K562 (cell line): ENCODE measurements around the gene TAF1D. TPM values are rescaled to one million over a fixed set of nuclear protein-coding genes. Genes with fewer than 3 reads are reported as not detected.

ENCODE experiments used
- ARID1B ChIP-seq: fragments of 450-650 bp; IDR thresholded peaks from 2 replicates; pipeline ENCODE4 v1.6.1; 2016; ENCODE audit warnings: antibody characterized with exemption, mild to moderate bottlenecking, inconsistent platforms
- BDP1 ChIP-seq: IDR thresholded peaks from 3 replicates; pipeline ENCODE4 v1.6.1; 2011; ENCODE audit not compliant: insufficient read length, insufficient read depth
- BHLHE40 ChIP-seq: IDR thresholded peaks from 2 replicates; pipeline ENCODE4 v1.6.1; 2011; ENCODE audit warnings: low read length, improper control_type of control experiment
- CBX3 ChIP-seq, 2 experiments: IDR thresholded peaks; 1 replicate in 1 of 2; 2 replicates in 1 of 2; pipeline ENCODE4 v1.6.1; 2012; ENCODE audit warnings: inconsistent platforms in 2 of 2, low read length in 2 of 2, borderline replicate concordance in 1 of 2, control low read depth in 1 of 2
- CCNT2 ChIP-seq: IDR thresholded peaks from 2 replicates; pipeline ENCODE4 v1.6.1; 2011; ENCODE audit warnings: borderline replicate concordance, low read depth, mild to moderate bottlenecking, moderate library complexity, mixed read lengths, low read length; ENCODE audit not compliant: insufficient read length; ENCODE audit errors: extremely low read depth
- EGR1 ChIP-seq: fragments of 450-650 bp; conservative IDR thresholded peaks from 2 replicates; pipeline ENCODE4 v1.6.1; 2017; ENCODE audit warnings: mild to moderate bottlenecking
- ELF2 ChIP-seq: fragments of 250-450 bp; sonication (Bioruptor Pico); IDR thresholded peaks from 2 replicates; pipeline ENCODE4 v1.5.0; 2021; ENCODE audit warnings: mild to moderate bottlenecking
- FOXA3 ChIP-seq, 2 experiments: fragments of 450-650 bp in 1 of 2; sonication (generic) in 1 of 2; formaldehyde crosslinking; IDR thresholded peaks in 1 of 2; conservative IDR thresholded peaks in 1 of 2; 2 replicates each; pipeline versions ENCODE4 v1.4.0 to v1.8.0; 2020 to 2022; ENCODE audit warnings: mild to moderate bottlenecking in 2 of 2, missing genetic modification reagents in 1 of 2
- KLF6 ChIP-seq: fragments of 250-450 bp; sonication (Bioruptor Pico); IDR thresholded peaks from 2 replicates; pipeline ENCODE4 v1.4.0; 2020; ENCODE audit warnings: mild to moderate bottlenecking, moderate library complexity, borderline replicate concordance
- L3MBTL2 ChIP-seq: fragments of 450-650 bp; IDR thresholded peaks from 2 replicates; pipeline ENCODE4 v1.6.1; 2016; ENCODE audit warnings: mild to moderate bottlenecking, moderate library complexity
- NFIC ChIP-seq: fragments of 450-650 bp; IDR thresholded peaks from 2 replicates; pipeline ENCODE4 v1.6.1; 2017; ENCODE audit warnings: mild to moderate bottlenecking, inconsistent platforms
- NFIX ChIP-seq: fragments of 250-450 bp; sonication (Bioruptor Pico); IDR thresholded peaks from 2 replicates; pipeline ENCODE4 v1.4.0; 2020; ENCODE audit warnings: low read depth, mild to moderate bottlenecking, moderate library complexity
- PCBP1 ChIP-seq: fragments of 200-400 bp; formaldehyde crosslinking; IDR thresholded peaks from 2 replicates; pipeline ENCODE4 v1.6.1; 2018; ENCODE audit warnings: mild to moderate bottlenecking, low read depth, low read length; ENCODE audit not compliant: poor library complexity, severe bottlenecking
- SMARCA5 ChIP-seq: fragments of 450-650 bp; IDR thresholded peaks from 2 replicates; pipeline ENCODE4 v1.6.1; 2016
- SMARCB1 ChIP-seq: IDR thresholded peaks from 2 replicates; pipeline ENCODE4 v1.6.1; 2011; ENCODE audit warnings: improper control_type of control experiment, low read depth; ENCODE audit not compliant: insufficient read length
- SP2 ChIP-seq: IDR thresholded peaks from 2 replicates; pipeline ENCODE4 v1.6.1; 2011; ENCODE audit warnings: mild to moderate bottlenecking, low read depth, low read length, moderate library complexity; ENCODE audit not compliant: poor library complexity, severe bottlenecking; ENCODE audit errors: extremely low read depth
- SPI1 ChIP-seq: IDR thresholded peaks from 2 replicates; pipeline ENCODE4 v1.6.1; 2011; ENCODE audit warnings: low read depth, low read length, control low read depth, borderline replicate concordance
- TAF7 ChIP-seq: fragments of 450-650 bp; IDR thresholded peaks from 2 replicates; pipeline ENCODE4 v1.6.1; 2016; ENCODE audit warnings: missing genetic modification characterization, missing compliant biosample characterization
- TEAD2 ChIP-seq: fragments of 450-650 bp; IDR thresholded peaks from 2 replicates; pipeline ENCODE4 v1.6.1; 2016; ENCODE audit warnings: missing genetic modification characterization, control low read depth, missing compliant biosample characterization
- THAP12 ChIP-seq: fragments of 250-450 bp; sonication (Bioruptor Pico); IDR thresholded peaks from 2 replicates; pipeline ENCODE4 v1.9.0; 2021; ENCODE audit warnings: mild to moderate bottlenecking, inconsistent platforms
- TRIM28 ChIP-seq: fragments of 450-650 bp; IDR thresholded peaks from 2 replicates; pipeline ENCODE4 v1.6.1; 2017
- ZNF239 ChIP-seq: fragments of 250-450 bp; sonication (Bioruptor Pico); IDR thresholded peaks from 2 replicates; pipeline ENCODE4 v1.4.0; 2020; ENCODE audit warnings: mild to moderate bottlenecking
- ZNF316 ChIP-seq: fragments of 450-650 bp; IDR thresholded peaks from 2 replicates; pipeline ENCODE4 v1.6.1; 2016
- ZNF830 ChIP-seq: fragments of 250-450 bp; sonication (Bioruptor Pico); IDR thresholded peaks from 2 replicates; pipeline ENCODE4 v1.5.0; 2021; ENCODE audit warnings: mild to moderate bottlenecking
- polyA plus RNA-seq, 8 experiments: library from polyadenylated mRNA; depleted of rRNA in 4 of 8; stranded (reverse) in 5 of 8; unstranded in 3 of 8; fragments of >200 nt; fragmentation: Nextera tagmentation in 2 of 8; fragmentation: Illumina TruSeq in 1 of 8; extraction: Ambion mirVana in 2 of 8; extraction: Trizol in 1 of 8; gene quantifications; 2 replicates each; pipeline versions ENCODE4 v1.2.1 to v1.2.3, GENCODE V29; 2011 to 2014; ENCODE audit warnings: inconsistent platforms in 1 of 8, missing spikeins in 1 of 8
- total RNA-seq, 7 experiments: library from RNA; depleted of rRNA in 6 of 7; stranded (reverse); fragments of >200 nt in 6 of 7; fragmentation: Illumina TruSeq in 2 of 7; extraction: Trizol in 2 of 7; gene quantifications; 2 replicates each; pipeline versions ENCODE4 v1.2.1 to v1.2.3, GENCODE V29; 2011 to 2021; ENCODE audit warnings: low replicate concordance in 1 of 7

TAF1D gene
- total and polyA plus RNA-seq, 9 of the 15 experiments (the other 6 are each of a cell fraction or from before 2014, with no cell fraction given), result 122 to 347 (median 250) TPM

GRCh38 chr11:93718057-93718563 lies 23.2 kb downstream of the TAF1D start (continued):
- TF ChIP-seq THAP12 (CRISPR knock-in tag) (no peak), CCNT2 (peak; percentile 68), NFIC (peak; percentile 63), SPI1 (peak; percentile 100), TEAD2 (tag) (no peak; the same call in 1 of the 2 replicates), TRIM28 (peak; percentile 56; the same call in 1 of the 2 replicates), TAF7 (tag) (peak; percentile 22; the same call in 1 of the 2 replicates), BHLHE40 (peak; percentile 41; the same call in 1 of the 2 replicates), ARID1B (peak; percentile 98), KLF6 (CRISPR knock-in tag) (peak; percentile 81; the same call in 1 of the 2 replicates), ZNF316 (no peak), ZNF830 (no peak), PCBP1 (no peak), FOXA3 (CRISPR knock-in tag; conservative IDR thresholded peaks at IDR 0.05 in 1 of 2, IDR thresholded peaks at IDR 0.05 in 1 of 2) (peak in 1 of 2 experiments; percentile 47; a peak in 2 of 4 replicates), BDP1 (no peak), ZNF239 (peak; percentile 71), SMARCB1 (peak; percentile 46), ELF2 (CRISPR knock-in tag) (0 out of 2 replicates have a peak, but pooled peaks have one; percentile 44), SMARCA5 (peak; percentile 50), CBX3 (IDR thresholded peaks at IDR 0.05; ENCODE audit: borderline replicate concordance in 1 of 2, low read length in 2 of 2) (peak in 1 of 2 experiments; percentile 70; a peak in 1 of 3 replicates), EGR1 (no peak), NFIX (no peak), L3MBTL2 (peak; percentile 86), SP2 (no peak)
